Mesodermal cell (in vitro differentiated cells): Measurements from ENCODE around the gene RARB.

Experiments used
- H3K27ac ChIP-seq: 2 replicates; pipeline ENCODE4 v1.7.0; 2013; ENCODE audit warnings: mild to moderate bottlenecking, low read depth, low read length, moderate library complexity; ENCODE audit not compliant: severe bottlenecking
- H3K36me3 ChIP-seq: 2 replicates; pipeline ENCODE4 v1.7.1; 2013; ENCODE audit warnings: mild to moderate bottlenecking, low read length, moderate library complexity; ENCODE audit not compliant: control insufficient read depth, insufficient read depth
- H3K4me1 ChIP-seq: one replicate; pipeline ENCODE4 v1.7.1; 2013; ENCODE audit warnings: mild to moderate bottlenecking, low read length; ENCODE audit not compliant: insufficient read depth, control insufficient read depth, poor library complexity, severe bottlenecking
- H3K4me3 ChIP-seq: 2 replicates; pipeline ENCODE4 v1.7.0; 2013; ENCODE audit warnings: low read length, control low read depth, mild to moderate bottlenecking; ENCODE audit not compliant: insufficient read depth, poor library complexity, severe bottlenecking; ENCODE audit errors: extremely low read depth
- H3K9me3 ChIP-seq: 2 replicates; pipeline ENCODE4 v1.7.1; 2013; ENCODE audit warnings: mild to moderate bottlenecking, low read length, moderate library complexity; ENCODE audit not compliant: control insufficient read depth
- WGBS, 2 experiments: methylation state at CpG; one replicate each; pipeline ENCODE4 v1.1.5; 2013; ENCODE audit warnings: missing lambda C conversion rate in 2 of 2; ENCODE audit not compliant: insufficient coverage in 2 of 2; 5-methylcytosine and 5-hydroxymethylcytosine counted together

The RARB gene

DNA sequence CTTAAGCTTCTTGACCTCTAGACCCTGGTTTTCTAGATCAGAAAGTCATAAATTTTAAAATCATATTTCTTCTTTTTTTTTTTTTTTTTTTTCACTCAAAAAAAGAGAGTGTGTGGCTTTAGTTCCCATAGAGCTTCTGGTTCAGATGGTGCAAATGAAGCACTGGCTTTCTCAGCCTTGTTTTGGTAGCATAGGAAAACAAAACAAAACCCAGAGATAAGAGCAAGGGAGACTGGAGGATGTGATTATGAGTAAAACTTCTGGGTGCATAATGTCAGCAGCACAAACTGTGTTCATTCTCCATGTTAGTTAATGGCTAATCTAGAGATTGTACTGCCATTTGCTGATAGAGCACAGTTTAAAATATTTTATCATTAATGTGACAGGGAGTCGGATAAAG lies 55.4 kb downstream of the RARB start:
- 91% methylated on average over 1 of the region's 1 CpG; no CpG with 5 or more reads in 1 of the 2 experiments for WGBS, 2 experiments
- Histone ChIP-seq H3K36me3 (no peaks in the 10 kb centered on the region), H3K4me1 (peaks cover 32% of the 10 kb centered on the region), H3K27ac (no peak overlapping the region), H3K9me3 (no peaks in the 10 kb centered on the region), H3K4me3 (no peak overlapping the region)

DNA sequence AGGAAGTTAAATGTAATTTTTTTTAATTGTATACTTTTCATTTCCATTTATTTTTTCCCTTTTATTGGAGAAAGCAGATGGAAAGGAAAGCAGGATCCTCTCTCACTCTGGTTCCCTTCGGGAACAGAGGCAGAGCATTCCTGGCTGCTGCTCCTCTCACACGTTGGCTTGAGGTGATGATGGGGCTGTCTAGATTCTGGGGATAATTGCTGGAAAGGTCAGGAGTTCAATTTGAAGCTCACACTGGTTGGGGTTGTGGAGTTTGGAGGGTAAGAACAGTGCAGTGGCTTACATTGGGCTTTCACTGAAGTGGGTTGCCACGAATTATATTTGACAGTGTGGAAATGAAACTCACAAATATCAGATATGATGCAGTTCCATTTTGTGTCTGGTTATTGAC lies 57.6 kb downstream of the RARB start:
- Histone ChIP-seq H3K4me3 (no peak overlapping the region), H3K4me1 (peaks cover 17% of the 10 kb centered on the region), H3K9me3 (no peaks in the 10 kb centered on the region), H3K36me3 (no peaks in the 10 kb centered on the region), H3K27ac (no peak overlapping the region)
- 75% methylated on average over 2 of the region's 3 CpGs for WGBS, 2 experiments

GRCh38 chr3:25486932-25487331 lies 58.9 kb downstream of the RARB start:
- peaks cover 17% of the 10 kb centered on the region for H3K4me1 ChIP-seq
- no peak overlapping the region for H3K4me3 ChIP-seq
- H3K9me3 ChIP-seq, result peaks cover 7% of the 10 kb centered on the region
- 90% methylated on average over 2 of the region's 6 CpGs; no CpG with 5 or more reads in 1 of the 2 experiments for WGBS, 2 experiments
- H3K36me3 ChIP-seq, result no peaks in the 10 kb centered on the region
- no peak overlapping the region for H3K27ac ChIP-seq

- 83% methylated on average over 4 of the region's 7 CpGs; no CpG with 5 or more reads in 1 of the 2 experiments for WGBS, 2 experiments
- H3K27ac ChIP-seq, result no peak overlapping the region
- peaks cover 37% of the 10 kb centered on the region for H3K9me3 ChIP-seq
Measured at GRCh38 chr3:25489858-25490593, 62.0 kb downstream of the RARB start.

DNA sequence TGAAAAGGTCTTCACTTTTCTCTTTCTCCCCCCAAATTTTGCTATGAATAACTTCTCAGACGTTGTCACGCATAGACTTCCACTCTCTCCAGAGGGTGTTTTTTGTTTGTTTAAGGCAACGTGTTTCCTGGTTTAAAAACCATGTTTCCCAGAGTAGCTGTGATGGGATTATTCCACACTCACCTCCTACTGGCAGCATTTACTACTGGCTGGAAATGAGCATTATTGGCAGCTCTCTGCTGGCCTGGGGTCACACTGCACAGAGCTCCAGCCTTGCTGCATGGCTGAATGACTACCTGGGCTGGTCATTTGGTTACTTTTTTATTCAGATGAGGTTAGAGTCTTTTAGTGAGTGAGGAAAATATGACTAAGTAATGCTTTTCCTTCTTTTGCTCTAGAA lies 65.2 kb downstream of the RARB start:
- H3K36me3 ChIP-seq, result no peaks in the 10 kb centered on the region
- H3K4me3 ChIP-seq, result no peak overlapping the region
- no CpG with 5 or more reads among the region's 3 CpGs for WGBS, 2 experiments
- no peak overlapping the region for H3K27ac ChIP-seq
- peaks cover 46% of the 10 kb centered on the region for H3K9me3 ChIP-seq
- no peaks in the 10 kb centered on the region for H3K4me1 ChIP-seq

More at GRCh38 chr3:25489858-25490593, 62.0 kb downstream of the RARB start:
- Histone ChIP-seq H3K36me3 (no peaks in the 10 kb centered on the region), H3K4me1 (no peaks in the 10 kb centered on the region), H3K4me3 (no peak overlapping the region)

GRCh38 chr3:25493786-25494185 lies 65.7 kb downstream of the RARB start:
- H3K27ac ChIP-seq, result no peak overlapping the region
- H3K9me3 ChIP-seq, result peaks cover 46% of the 10 kb centered on the region
- H3K4me3 ChIP-seq, result no peak overlapping the region
- 82 to 100% methylated on average over 1 of the region's 1 CpG for WGBS, 2 experiments
- no peaks in the 10 kb centered on the region for H3K4me1 ChIP-seq
- H3K36me3 ChIP-seq, result no peaks in the 10 kb centered on the region

GRCh38 chr3:25495304-25495703 lies 67.2 kb downstream of the RARB start:
- peaks cover 46% of the 10 kb centered on the region for H3K9me3 ChIP-seq
- H3K27ac ChIP-seq, result no peak overlapping the region
- H3K4me3 ChIP-seq, result no peak overlapping the region
- H3K4me1 ChIP-seq, result no peaks in the 10 kb centered on the region
- WGBS, 2 experiments, result 80% methylated on average over 1 of the region's 1 CpG; no CpG with 5 or more reads in 1 of the 2 experiments
- no peaks in the 10 kb centered on the region for H3K36me3 ChIP-seq

- H3K4me3 ChIP-seq, result no peak overlapping the region
- 91 to 100% methylated on average over 3 to 4 of the region's 5 CpGs for WGBS, 2 experiments
- H3K27ac ChIP-seq, result no peak overlapping the region
- H3K4me1 ChIP-seq, result no peaks in the 10 kb centered on the region
- peaks cover 46% of the 10 kb centered on the region for H3K9me3 ChIP-seq
- H3K36me3 ChIP-seq, result no peaks in the 10 kb centered on the region
Measured at GRCh38 chr3:25495726-25496253, 67.7 kb downstream of the RARB start.

GRCh38 chr3:25497096-25497495 lies 69.0 kb downstream of the RARB start:
- 86 to 95% methylated on average over 7 to 8 of the region's 10 CpGs for WGBS, 2 experiments
- Histone ChIP-seq H3K4me3 (no peak overlapping the region), H3K36me3 (no peaks in the 10 kb centered on the region), H3K9me3 (peaks cover 37% of the 10 kb centered on the region), H3K4me1 (no peaks in the 10 kb centered on the region), H3K27ac (no peak overlapping the region)

DNA sequence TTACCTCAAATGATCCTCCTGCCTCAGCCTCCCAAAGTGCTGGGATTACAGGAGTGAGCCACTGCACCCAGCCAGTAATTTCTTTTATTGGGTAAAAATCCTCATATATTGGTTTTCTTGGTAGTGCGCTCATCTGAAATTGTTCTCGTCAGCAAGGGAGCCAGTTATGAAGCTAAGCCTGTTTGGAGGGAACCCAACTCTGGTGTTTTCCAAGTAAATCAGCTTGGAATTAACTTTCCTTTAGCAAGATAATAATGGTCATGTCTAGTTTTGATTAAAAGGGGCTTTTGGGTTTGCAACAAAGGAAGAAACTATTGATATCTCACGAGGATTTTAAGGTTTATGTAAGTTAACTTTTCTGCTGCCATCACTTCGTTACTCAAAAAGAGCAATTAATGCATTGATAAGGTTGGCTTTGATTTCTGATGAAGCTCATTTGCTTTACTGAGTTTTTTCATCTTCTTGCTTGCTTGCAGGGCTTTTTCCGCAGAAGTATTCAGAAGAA lies 72.7 kb downstream of the RARB start:
- no peak overlapping the region for H3K27ac ChIP-seq
- no peaks in the 10 kb centered on the region for H3K36me3 ChIP-seq
- 92 to 100% methylated on average over 1 to 2 of the region's 5 CpGs for WGBS, 2 experiments
- no peaks in the 10 kb centered on the region for H3K4me1 ChIP-seq
- peaks cover 8% of the 10 kb centered on the region for H3K9me3 ChIP-seq
- H3K4me3 ChIP-seq, result no peak overlapping the region

DNA sequence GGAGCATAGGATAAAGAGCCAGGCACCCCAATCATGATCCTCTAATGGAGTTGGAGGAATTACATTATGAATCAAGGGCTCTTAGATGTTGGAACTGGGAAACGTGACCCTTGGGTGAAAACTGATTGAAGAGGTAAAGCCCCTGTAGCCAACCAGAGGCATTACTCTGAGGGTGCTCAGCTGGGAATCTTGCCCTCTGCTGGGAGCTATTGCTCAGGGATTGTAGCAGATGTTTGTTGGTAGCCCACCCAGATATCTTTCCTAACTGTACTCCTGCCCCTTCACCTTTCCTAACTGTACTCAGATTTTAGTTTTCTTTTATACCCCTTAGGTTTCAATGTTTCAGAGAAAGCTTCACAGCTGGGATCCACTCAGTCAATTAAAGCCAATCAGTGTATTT lies 74.2 kb downstream of the RARB start:
- Histone ChIP-seq H3K9me3 (no peaks in the 10 kb centered on the region), H3K36me3 (no peaks in the 10 kb centered on the region), H3K27ac (no peak overlapping the region), H3K4me1 (no peaks in the 10 kb centered on the region), H3K4me3 (no peak overlapping the region)
- WGBS, 2 experiments, result 100% methylated on average over 1 of the region's 1 CpG
